Caco-2 (cell line): ENCODE results near the gene SIRPA. TPM values are rescaled to one million over a fixed set of nuclear protein-coding genes. Genes with fewer than 3 reads are reported as not detected.

Experiments
- BruUV-seq: library from RNA; stranded (reverse); fragments of 400-500 nt; replicated peaks from 2 replicates; lab custom pipeline; 2021; lab: Mats Ljungman, UMichigan
- CTCF ChIA-PET: fragments of 300-600 bp; sonication (Branson Sonifier 250); formaldehyde crosslinking; loops from one replicate; lab custom pipeline; 2022; ENCODE audit warnings: antibody characterized with exemption; lab: Charles Lee
- POLR2A ChIA-PET: fragments of 300-600 bp; sonication (Branson Sonifier 250); formaldehyde crosslinking; loops from one replicate; lab custom pipeline; 2022; ENCODE audit warnings: antibody characterized with exemption; lab: Charles Lee
- DNase-seq, 2 experiments: peaks; one replicate each; pipeline versions ENCODE4 v3.0.0 to v3.0.0-alpha.2; 2020 to 2022
- H3K27me3 ChIP-seq: replicated peaks from 2 replicates; pipeline ENCODE4 v1.6.0; 2011; ENCODE audit warnings: low read length; ENCODE audit not compliant: control insufficient read depth, insufficient read depth
- H3K36me3 ChIP-seq: 2 replicates; pipeline ENCODE4 v1.5.1; 2011; ENCODE audit warnings: low read length; ENCODE audit not compliant: control insufficient read depth, insufficient read depth
- H3K4me1 ChIP-seq: fragments of 250-450 bp; sonication (Bioruptor Pico); 2 replicates; pipeline ENCODE4 v1.5.1; 2020; ENCODE audit warnings: mild to moderate bottlenecking
- H3K4me3 ChIP-seq: 2 replicates; pipeline ENCODE4 v1.5.1; 2011; ENCODE audit warnings: low read depth, mild to moderate bottlenecking, control low read depth, low read length
- H3K9me3 ChIP-seq: fragments of 250-450 bp; sonication (Bioruptor Pico); 2 replicates; pipeline ENCODE4 v1.5.1; 2020; ENCODE audit warnings: mild to moderate bottlenecking, moderate library complexity
- H3K27ac Mint-ChIP-seq: one replicate; pipeline ENCODE4 v1.8.0; 2022; ENCODE audit warnings: mixed read lengths; ENCODE audit not compliant: unreplicated experiment
- H3K27me3 Mint-ChIP-seq: one replicate; pipeline ENCODE4 v1.8.0; 2022; ENCODE audit warnings: mixed read lengths; ENCODE audit not compliant: insufficient read depth, unreplicated experiment
- H3K36me3 Mint-ChIP-seq: one replicate; pipeline ENCODE4 v1.8.0; 2022; ENCODE audit warnings: mild to moderate bottlenecking, mixed read lengths; ENCODE audit not compliant: insufficient read depth, unreplicated experiment
- H3K4me1 Mint-ChIP-seq: one replicate; pipeline ENCODE4 v1.8.0; 2022; ENCODE audit warnings: low read depth, mixed read lengths; ENCODE audit not compliant: unreplicated experiment
- H3K4me3 Mint-ChIP-seq: one replicate; pipeline ENCODE4 v1.8.0; 2022; ENCODE audit warnings: mild to moderate bottlenecking, moderate library complexity, mixed read lengths; ENCODE audit not compliant: unreplicated experiment
- H3K9me3 Mint-ChIP-seq: one replicate; pipeline ENCODE4 v1.8.0; 2022; ENCODE audit warnings: mixed read lengths; ENCODE audit not compliant: unreplicated experiment
- intact Hi-C: fragments of 100-400 bp; cut with micrococcal nuclease; formaldehyde crosslinking; loops from one replicate; pipeline ENCODE4 v1.10.0; 2022; ENCODE audit not compliant: unreplicated experiment
- total RNA-seq: library from RNA; stranded (reverse); gene quantifications from 2 replicates; pipeline ENCODE4 v1.2.3, GENCODE V29; 2022
- TF ChIP-seq, protein P1 (sequence below), 2 experiments: fragments of 200-600 bp in 1 of 2; IDR thresholded peaks; 1 replicate in 1 of 2; 2 replicates in 1 of 2; pipeline versions ENCODE4 v1.5.1 to v1.8.0; 2011 to 2022; ENCODE audit warnings: antibody characterized with exemption in 1 of 2, control low read depth in 1 of 2, inconsistent platforms in 1 of 2, low read depth in 1 of 2, low read length in 1 of 2, mild to moderate bottlenecking in 1 of 2, moderate library complexity in 1 of 2; ENCODE audit not compliant: insufficient read depth in 1 of 2, severe bottlenecking in 1 of 2, unreplicated experiment in 1 of 2

The SIRPA gene
- total RNA-seq, 1 experiment from 2014 or later = 33.3 TPM

DNA sequence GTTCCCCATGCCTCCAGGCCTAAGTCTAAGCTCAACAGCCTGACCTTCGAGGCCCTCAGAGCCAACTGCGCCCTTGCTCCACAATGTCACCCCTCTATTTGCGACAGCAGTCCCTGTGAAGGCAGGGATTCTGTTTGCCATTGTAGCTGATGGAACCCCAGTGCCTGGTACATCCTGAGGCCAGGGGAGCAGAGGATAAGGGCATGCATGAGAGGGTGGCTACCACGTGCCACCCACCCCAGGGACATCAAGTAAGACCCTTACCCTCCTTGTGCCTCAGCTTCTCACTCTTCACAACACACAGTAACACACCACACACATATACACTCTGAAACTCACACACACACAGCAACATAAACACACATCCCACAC, 20.0 kb upstream of the SIRPA start:
- no peaks in the 10 kb centered on the region for H3K9me3 Mint-ChIP-seq
- peaks cover 29% of the 10 kb centered on the region for H3K4me1 Mint-ChIP-seq
- TF ChIP-seq, protein P1, sequence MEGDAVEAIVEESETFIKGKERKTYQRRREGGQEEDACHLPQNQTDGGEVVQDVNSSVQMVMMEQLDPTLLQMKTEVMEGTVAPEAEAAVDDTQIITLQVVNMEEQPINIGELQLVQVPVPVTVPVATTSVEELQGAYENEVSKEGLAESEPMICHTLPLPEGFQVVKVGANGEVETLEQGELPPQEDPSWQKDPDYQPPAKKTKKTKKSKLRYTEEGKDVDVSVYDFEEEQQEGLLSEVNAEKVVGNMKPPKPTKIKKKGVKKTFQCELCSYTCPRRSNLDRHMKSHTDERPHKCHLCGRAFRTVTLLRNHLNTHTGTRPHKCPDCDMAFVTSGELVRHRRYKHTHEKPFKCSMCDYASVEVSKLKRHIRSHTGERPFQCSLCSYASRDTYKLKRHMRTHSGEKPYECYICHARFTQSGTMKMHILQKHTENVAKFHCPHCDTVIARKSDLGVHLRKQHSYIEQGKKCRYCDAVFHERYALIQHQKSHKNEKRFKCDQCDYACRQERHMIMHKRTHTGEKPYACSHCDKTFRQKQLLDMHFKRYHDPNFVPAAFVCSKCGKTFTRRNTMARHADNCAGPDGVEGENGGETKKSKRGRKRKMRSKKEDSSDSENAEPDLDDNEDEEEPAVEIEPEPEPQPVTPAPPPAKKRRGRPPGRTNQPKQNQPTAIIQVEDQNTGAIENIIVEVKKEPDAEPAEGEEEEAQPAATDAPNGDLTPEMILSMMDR (IDR thresholded peaks at IDR 0.05; ENCODE audit: insufficient read depth in 1 of 2, low read depth in 1 of 2, low read length in 1 of 2, severe bottlenecking in 1 of 2, unreplicated experiment in 1 of 2) = no peak
- peak overlapping the region; percentile 49 for H3K4me3 Mint-ChIP-seq
- DNase-seq = no peak
- BruUV-seq = no TSS peak
- CTCF ChIA-PET = interaction anchor here (1.0 to 1.4 kb wide), 3 partner anchors 20 to 98 kb away, joined by 3 to 8 read pairs (median 4); no protein-coding TSS in a partner anchor
- no peaks in the 10 kb centered on the region for H3K27me3 Mint-ChIP-seq
- H3K27ac Mint-ChIP-seq = peak overlapping the region; percentile 71
- no peak overlapping the region for H3K4me3 ChIP-seq
- no peaks in the 10 kb centered on the region for H3K27me3 ChIP-seq
- POLR2A ChIA-PET = no interaction called here
- no peaks in the 10 kb centered on the region for H3K36me3 ChIP-seq
- intact Hi-C loops = no loop called here
- peaks cover 22% of the 10 kb centered on the region for H3K36me3 Mint-ChIP-seq
- H3K9me3 ChIP-seq = no peaks in the 10 kb centered on the region
- H3K4me1 ChIP-seq = peaks cover 41% of the 10 kb centered on the region

DNA sequence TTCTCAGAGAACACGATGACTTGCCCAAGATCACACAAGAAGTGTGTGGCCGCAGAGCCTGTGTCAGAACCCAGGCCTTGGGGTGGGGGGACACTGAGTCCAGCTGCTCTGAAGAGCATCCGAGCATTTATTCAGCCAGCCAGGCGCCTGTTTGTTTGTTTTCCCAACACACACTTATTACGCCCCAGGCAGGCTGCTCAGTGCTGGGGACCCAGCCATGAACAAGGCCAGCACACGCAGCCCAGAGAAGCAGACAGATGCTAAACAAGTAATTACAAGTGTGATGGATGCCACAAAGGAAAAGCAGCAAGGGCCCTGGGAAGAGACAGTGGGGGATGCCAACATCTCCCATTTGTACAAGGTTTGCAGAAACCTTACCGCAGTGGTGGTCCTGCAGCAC, 19.4 kb upstream of the SIRPA start:
- TF ChIP-seq, protein P1 (IDR thresholded peaks at IDR 0.05; ENCODE audit: insufficient read depth in 1 of 2, low read depth in 1 of 2, low read length in 1 of 2, severe bottlenecking in 1 of 2, unreplicated experiment in 1 of 2) = no peak
- ChIA-PET CTCF (no interaction called here), POLR2A (no interaction called here)
- no peaks in the 10 kb centered on the region for H3K27me3 ChIP-seq
- Mint-ChIP-seq H3K36me3 (peaks cover 22% of the 10 kb centered on the region), H3K27ac (peak overlapping the region; percentile 71), H3K4me3 (peak overlapping the region; percentile 49), H3K9me3 (no peaks in the 10 kb centered on the region), H3K27me3 (no peaks in the 10 kb centered on the region), H3K4me1 (peaks cover 35% of the 10 kb centered on the region)
- BruUV-seq = no TSS peak
- H3K36me3 ChIP-seq = no peaks in the 10 kb centered on the region
- intact Hi-C loops = no loop called here
- no peaks in the 10 kb centered on the region for H3K9me3 ChIP-seq
- no peak for DNase-seq
- no peak overlapping the region for H3K4me3 ChIP-seq
- H3K4me1 ChIP-seq = peaks cover 41% of the 10 kb centered on the region

DNA sequence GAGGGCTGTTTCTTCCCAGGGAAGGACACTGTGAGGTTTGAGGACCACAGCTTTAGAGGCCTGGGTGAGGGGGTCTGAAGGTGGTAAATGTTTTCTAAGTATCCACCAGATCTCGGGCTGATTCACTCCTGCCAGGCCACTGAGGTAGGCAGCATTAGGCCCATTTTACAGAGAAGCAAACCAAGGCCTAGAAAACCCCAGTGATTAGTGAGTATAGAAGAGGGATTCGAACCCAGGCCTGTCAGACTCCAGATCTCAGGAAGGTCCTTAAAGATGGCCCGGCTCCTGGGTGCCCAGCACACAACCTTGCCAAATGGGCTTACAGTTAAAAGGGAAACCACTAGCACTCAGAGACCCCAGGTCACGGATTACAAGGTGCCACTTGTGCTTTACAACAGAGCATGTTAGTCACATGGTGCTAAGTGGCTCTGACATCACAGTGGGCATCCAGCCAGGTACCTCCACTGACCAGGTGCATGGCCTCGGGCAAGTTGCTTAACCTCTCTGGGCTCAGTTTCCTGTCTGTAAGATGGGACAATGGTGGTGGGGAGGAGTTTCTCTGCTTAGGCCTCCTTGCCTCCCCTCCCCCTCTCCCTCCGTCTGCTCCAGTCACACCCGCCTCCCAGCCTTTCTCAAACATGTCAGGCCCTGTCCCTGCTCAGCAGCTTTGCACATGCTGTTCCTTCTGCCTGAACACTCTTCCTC, 18.8 kb upstream of the SIRPA start:
- ChIA-PET POLR2A (no interaction called here), CTCF (no interaction called here)
- peak in 1 of 2 experiments; percentile 24 for DNase-seq
- Histone ChIP-seq H3K4me1 (peaks cover 44% of the 10 kb centered on the region), H3K9me3 (no peaks in the 10 kb centered on the region), H3K36me3 (no peaks in the 10 kb centered on the region), H3K4me3 (no peak overlapping the region), H3K27me3 (no peaks in the 10 kb centered on the region)
- BruUV-seq = no TSS peak
- H3K9me3 Mint-ChIP-seq = no peaks in the 10 kb centered on the region
- peaks cover 22% of the 10 kb centered on the region for H3K36me3 Mint-ChIP-seq
- no peaks in the 10 kb centered on the region for H3K27me3 Mint-ChIP-seq
- peaks cover 36% of the 10 kb centered on the region for H3K4me1 Mint-ChIP-seq
- no peak overlapping the region for H3K4me3 Mint-ChIP-seq
- TF ChIP-seq, protein P1 (IDR thresholded peaks at IDR 0.05; ENCODE audit: insufficient read depth in 1 of 2, low read depth in 1 of 2, low read length in 1 of 2, severe bottlenecking in 1 of 2, unreplicated experiment in 1 of 2) = no peak
- H3K27ac Mint-ChIP-seq = no peak overlapping the region
- intact Hi-C loops = no loop called here
